GM18502 (cell line): Measurements from ENCODE around the gene CTNNA2.

Experiments
- ATAC-seq: cut with Tn5 transposase; IDR thresholded peaks from one replicate; pipeline ENCODE4 v1.9.1; 2021; ENCODE audit warnings: mild to moderate bottlenecking; ENCODE audit not compliant: unreplicated experiment, poor library complexity

The CTNNA2 gene

GRCh38 chr2:79835911-79836310 lies 323.1 kb downstream of the CTNNA2 start:
- ATAC-seq: no peak

- ATAC-seq: no peak
Measured at GRCh38 chr2:79844011-79844410, 331.2 kb downstream of the CTNNA2 start.

GRCh38 chr2:79846878-79847277 lies 334.0 kb downstream of the CTNNA2 start:
- no peak for ATAC-seq

GRCh38 chr2:79849241-79849640 lies 336.4 kb downstream of the CTNNA2 start:
- no peak for ATAC-seq

GRCh38 chr2:79849949-79850348 lies 337.1 kb downstream of the CTNNA2 start:
- no peak for ATAC-seq

GRCh38 chr2:79850912-79851311 lies 338.1 kb downstream of the CTNNA2 start:
- no peak for ATAC-seq

GRCh38 chr2:79855264-79856006 lies 342.6 kb downstream of the CTNNA2 start:
- no peak for ATAC-seq

GRCh38 chr2:79857888-79858287 lies 345.0 kb downstream of the CTNNA2 start:
- no peak for ATAC-seq

- no peak for ATAC-seq
Measured at GRCh38 chr2:79860228-79861058, 347.6 kb downstream of the CTNNA2 start.

GRCh38 chr2:79861059-79861374 lies 348.2 kb downstream of the CTNNA2 start:
- ATAC-seq: no peak

- ATAC-seq: no peak
Measured at GRCh38 chr2:79862756-79863155, 349.9 kb downstream of the CTNNA2 start.

GRCh38 chr2:79872656-79873055 lies 359.8 kb downstream of the CTNNA2 start:
- ATAC-seq: no peak

GRCh38 chr2:79874015-79874414 lies 361.2 kb downstream of the CTNNA2 start:
- no peak for ATAC-seq

GRCh38 chr2:79876430-79876829 lies 363.6 kb downstream of the CTNNA2 start:
- no peak for ATAC-seq

GRCh38 chr2:79882548-79882947 lies 369.7 kb downstream of the CTNNA2 start:
- no peak for ATAC-seq

- ATAC-seq: peak; percentile 82
Measured at GRCh38 chr2:79887747-79888374, 375.0 kb downstream of the CTNNA2 start.

- no peak for ATAC-seq
Measured at GRCh38 chr2:79892123-79892522, 379.3 kb downstream of the CTNNA2 start.

- ATAC-seq: no peak
Measured at GRCh38 chr2:79899196-79899595, 386.3 kb downstream of the CTNNA2 start.

GRCh38 chr2:79901161-79901560 lies 388.3 kb downstream of the CTNNA2 start:
- ATAC-seq: no peak

- ATAC-seq: no peak
Measured at GRCh38 chr2:79903222-79904000, 390.6 kb downstream of the CTNNA2 start.
